ENCODE measurements around the gene COMMD6. TPM values are rescaled to one million over a fixed set of nuclear protein-coding genes. Genes with fewer than 3 reads are reported as not detected.
A peak's percentile ranks its signal among the peaks of the same experiment; 100 is the strongest.

Gene COMMD6
- total RNA-seq, 1 donor from 2014 or later = 45.7 TPM

GRCh38 chr13:75485286-75486062, 52.2 kb downstream of the COMMD6 start:
- no peak for DNase-seq (ENCODE audit: low read depth in 2 of 2)

DNA sequence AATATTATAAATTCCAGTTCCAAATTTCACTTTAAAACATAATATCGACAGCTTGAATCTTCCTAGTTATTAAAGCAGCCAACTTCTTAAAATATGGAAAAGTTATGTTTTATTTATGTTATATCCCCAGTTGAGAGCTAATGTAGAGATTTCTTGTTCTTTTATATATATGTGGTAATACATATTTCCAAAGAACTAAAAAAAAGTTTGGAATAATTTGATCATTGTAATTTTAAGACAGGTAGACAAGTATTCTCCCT, 54.9 kb downstream of the COMMD6 start:
- DNase-seq (ENCODE audit: low read depth in 2 of 2) = no peak

GRCh38 chr13:75482070-75482819, 55.4 kb downstream of the COMMD6 start, which contains the start of gene TBC1D4:
TSS of gene TBC1D4 (minus strand) at chr13:75482169. CDS start at chr13:75481767, 402 bp downstream.
- peak; percentile 50 to 89 for DNase-seq (ENCODE audit: low read depth in 2 of 2)

DNA sequence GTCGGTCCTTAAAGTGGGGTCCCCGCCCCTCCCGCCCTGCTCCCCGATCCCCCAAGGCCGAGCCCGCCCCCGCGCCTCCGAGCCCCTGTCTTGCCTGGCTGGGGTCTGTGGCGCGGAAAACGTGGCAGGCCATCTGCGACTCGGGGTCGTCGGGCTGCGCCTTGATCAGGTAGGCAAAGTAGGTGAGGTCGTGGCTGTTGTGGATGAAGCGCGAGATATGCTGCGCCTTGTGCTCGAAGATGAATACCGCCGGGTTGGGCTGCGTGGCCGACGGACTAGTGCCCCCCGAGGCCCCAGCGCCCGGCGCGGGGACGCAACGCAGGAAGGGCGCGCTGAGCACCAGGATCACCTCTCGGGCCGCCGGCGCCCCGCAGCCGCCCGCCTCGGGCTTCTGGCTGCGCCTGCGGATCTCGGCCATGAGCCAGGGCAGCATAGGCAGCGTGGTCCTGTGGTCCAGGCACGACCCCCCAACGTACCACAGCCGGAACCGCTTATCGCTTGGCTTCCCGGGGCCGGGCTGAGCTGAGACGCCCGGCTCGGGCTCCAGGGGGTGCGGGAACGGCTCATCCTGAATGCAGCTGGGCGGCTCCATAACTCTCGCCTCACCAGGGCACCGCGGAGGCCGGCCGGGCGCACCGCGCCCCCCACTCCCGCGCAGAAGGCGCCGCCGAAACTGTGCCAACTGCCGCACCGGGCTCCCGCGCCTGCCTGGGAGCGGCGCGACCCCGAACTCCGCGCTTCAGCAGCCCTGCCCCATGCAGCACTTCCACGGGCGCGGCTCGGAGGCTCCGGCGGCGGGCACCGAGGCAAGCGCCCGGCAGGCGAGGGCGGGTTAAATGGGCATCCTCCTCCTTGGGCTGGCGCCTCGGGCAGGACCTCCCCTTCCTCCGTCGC, 56.2 kb downstream of the COMMD6 start:
- DNase-seq (ENCODE audit: low read depth in 2 of 2) = peak in 1 of 2 donors; percentile 42

DNA sequence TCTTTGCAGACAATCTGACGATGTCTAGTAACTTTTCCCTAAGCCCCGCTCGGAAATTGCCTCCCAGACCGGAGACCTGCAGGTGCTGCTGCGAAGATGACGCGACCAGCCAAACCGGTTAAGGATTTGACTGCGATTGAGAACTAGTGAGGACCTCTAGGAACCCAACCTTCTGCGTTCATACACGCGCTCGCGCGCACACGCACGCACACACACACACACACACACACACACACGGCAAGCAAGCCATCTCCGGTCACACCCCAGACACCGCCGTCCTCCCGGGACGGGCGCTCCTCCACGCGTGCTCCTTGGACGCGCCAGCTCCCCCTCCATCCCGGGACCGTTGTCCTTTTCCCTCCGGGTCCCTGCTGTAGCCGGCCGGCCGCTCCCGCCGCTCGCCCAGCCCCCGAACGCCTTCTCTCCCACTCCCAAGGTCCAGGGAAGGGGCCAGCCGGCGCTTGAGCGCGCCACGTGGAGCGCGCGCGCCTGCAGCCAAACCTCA, 56.9 kb downstream of the COMMD6 start:
- peak in 1 of 2 donors; percentile 46 for DNase-seq (ENCODE audit: low read depth in 2 of 2)

DNA sequence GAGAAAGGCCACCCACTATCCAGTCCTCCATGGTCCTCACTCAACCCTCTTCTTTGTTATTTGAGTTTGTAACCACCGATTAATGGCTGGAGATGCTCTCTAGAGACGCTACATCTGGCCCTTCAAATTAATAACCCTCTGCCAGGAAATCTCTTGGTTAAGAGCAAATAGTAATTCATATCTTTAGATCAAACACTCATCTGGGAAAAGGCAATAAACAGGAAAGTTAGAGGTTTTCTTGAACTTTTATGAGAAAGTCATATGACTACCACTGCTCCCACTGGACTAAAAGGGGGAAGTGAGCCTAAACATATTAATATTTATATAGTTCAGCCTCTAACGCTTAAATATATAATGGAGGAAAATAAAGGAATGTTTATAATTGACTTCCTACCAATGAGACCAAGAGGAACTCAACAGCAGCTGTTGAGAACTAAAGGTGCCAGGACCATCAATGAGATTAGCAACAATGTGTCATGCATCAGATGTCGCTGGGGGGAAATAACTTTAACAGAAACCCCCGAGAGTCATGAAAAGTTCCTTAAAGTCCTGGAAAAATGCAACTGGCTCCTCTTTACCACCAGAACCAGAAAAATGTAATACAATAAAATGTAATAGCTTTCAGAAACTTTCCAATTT, 58.4 kb downstream of the COMMD6 start:
- no peak for DNase-seq (ENCODE audit: low read depth in 2 of 2)

GRCh38 chr13:75478659-75479058, 59.0 kb downstream of the COMMD6 start:
- DNase-seq (ENCODE audit: low read depth in 2 of 2) = no peak

Other genes with a start within 250 kb of the COMMD6 start
- gene TBC1D4, start 55.7 kb downstream of the COMMD6 start, total RNA-seq = 42.5 and 107 TPM in 2 replicates
- 32.1 and 44.8 TPM in 2 replicates for gene UCHL3, start 11.9 kb upstream of the COMMD6 start, total RNA-seq
- gene LMO7, start 98.5 kb upstream of the COMMD6 start, total RNA-seq = 34.1 and 39.2 TPM in 2 replicates

Data from dermis microvascular lymphatic vessel endothelial cell (primary cell).